Measurements from ENCODE around the gene AKT3.
"Not testable (repeated sequence)": the region's sequence is repeated elsewhere in the genome, so short reads cannot be mapped to it uniquely, and the experiment has no call there.

AKT3 gene

GRCh38 chr1:243841507-243841906 is 8.5 kb downstream of the AKT3 start:
- DNase-seq (ENCODE audit: low spot score) = no peak

- peak; percentile 49 for DNase-seq (ENCODE audit: low spot score)
Measured at GRCh38 chr1:243837907-243838535, 12.0 kb downstream of the AKT3 start.

DNA sequence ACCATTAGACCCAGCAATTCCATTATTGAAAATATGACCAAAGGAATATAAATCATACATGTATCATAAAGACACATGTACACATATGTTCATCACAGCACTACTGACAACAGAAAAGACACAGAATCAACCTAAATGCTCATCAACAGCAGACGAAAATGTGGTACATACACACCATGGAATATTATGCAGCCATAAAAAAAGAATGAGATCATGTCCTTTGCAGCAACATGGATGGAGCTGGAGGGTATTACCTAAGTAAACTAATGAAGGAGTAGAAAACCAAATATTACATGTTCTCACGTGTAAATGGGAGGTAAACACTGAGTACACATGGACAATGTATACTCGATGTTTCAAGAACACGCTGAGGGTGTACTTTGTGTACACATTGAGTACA is 15.9 kb downstream of the AKT3 start:
- DNase-seq (ENCODE audit: low spot score) = no peak

GRCh38 chr1:243831463-243831862 is 18.6 kb downstream of the AKT3 start:
- DNase-seq (ENCODE audit: low spot score) = no peak

DNA sequence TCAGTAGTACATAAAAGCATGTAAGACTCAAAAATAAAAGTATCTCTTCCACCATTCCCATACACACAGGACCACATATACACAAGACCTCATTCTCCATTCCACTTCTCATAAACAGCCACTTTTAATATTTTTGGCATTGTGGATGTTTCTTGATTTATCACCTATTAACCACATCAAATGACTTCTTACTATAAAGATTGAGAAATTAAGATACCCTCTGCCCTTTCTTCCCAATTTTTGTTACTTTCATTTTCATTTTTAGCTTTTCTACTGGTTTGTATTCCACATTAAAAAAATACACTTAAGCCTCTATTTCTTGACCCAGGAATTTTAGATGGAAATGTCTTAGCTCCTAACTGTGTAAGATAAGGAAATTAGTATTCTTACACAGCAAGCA is 22.8 kb downstream of the AKT3 start:
- no peak for DNase-seq (ENCODE audit: low spot score)

DNA sequence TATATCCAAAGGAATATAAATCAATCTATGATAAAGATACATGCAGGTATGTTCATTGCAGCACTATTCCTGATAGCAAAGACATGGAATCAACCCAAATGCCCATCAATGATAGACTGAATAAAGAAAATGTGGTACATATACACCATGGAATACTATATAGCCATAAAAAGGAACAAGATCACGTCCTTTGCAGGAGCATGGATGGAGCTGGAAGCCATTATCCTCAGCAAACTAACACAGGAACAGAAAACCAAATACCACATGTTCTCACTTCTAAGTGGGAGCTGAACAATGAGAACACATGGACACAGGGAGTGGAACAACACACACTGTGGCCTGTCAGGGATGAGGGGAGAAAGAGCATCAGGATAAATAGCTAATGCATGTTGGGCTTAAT is 25.1 kb downstream of the AKT3 start:
- not testable (repeated sequence) for DNase-seq (ENCODE audit: low spot score)

DNA sequence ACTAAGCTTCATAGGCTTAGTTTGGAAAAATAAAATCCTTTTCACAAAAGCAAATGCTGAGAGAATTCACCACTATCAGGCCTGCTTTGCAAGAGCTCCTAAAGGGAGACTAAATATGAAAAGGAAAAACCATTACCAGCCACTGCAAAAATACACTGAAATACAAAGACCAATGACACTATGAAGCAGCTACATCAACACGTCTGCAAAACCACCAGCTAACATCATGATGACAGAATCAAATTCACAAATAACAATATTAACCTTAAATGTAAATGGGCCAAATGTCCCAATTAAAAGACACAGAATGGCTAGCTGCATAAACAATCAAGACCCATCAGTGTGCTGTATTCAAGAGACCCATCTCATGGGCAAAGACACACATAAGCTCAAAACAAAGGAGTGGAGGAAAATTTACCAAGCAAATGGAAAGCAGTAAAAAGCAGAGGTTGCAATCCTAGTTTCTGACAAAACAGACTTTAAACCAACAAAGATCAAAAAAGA is 28.8 kb downstream of the AKT3 start:
- no peak for DNase-seq (ENCODE audit: low spot score)

GRCh38 chr1:243819438-243819839 is 30.6 kb downstream of the AKT3 start:
- no peak for DNase-seq (ENCODE audit: low spot score)

GRCh38 chr1:243818978-243819377 is 31.1 kb downstream of the AKT3 start:
- no peak for DNase-seq (ENCODE audit: low spot score)

DNA sequence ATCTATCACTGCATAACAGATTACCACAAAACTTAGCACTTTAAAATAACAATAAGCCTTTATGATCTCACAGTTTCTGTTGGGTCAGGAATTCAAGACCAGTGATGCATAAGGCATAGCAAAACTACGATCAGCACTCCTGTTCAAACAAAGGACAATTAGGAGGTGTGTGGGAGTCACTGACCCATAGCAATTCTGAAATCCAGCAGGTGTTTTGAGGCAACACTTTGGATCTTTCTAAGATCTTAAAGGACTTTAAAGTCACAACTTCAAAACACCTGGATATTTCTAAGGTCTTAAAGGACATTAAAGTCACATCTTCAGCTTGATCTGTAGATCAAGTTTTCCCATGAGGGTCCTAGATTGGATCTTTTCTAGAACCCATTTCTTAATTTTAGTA is 35.3 kb downstream of the AKT3 start:
- no peak for DNase-seq (ENCODE audit: low spot score)

DNA sequence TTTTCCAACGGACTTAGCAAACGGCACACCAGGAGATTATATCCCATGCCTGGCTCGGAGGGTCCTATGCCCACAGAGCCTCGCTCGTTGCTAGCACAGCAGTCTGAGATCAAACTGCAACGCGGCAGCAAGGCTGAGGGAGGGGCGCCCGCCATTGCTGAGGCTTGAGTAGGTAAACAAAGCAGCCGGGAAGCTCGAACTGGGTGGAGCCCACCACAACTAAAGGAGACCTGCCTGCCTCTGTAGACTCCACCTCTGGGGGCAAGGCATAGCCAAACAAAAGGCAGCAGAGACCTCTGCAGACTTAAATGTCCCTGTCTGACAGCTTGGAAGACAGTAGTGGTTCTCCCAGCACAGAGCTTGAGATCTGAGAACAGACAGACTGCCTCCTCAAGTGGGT is 42.7 kb downstream of the AKT3 start:
- not testable (repeated sequence) for DNase-seq (ENCODE audit: low spot score)

DNA sequence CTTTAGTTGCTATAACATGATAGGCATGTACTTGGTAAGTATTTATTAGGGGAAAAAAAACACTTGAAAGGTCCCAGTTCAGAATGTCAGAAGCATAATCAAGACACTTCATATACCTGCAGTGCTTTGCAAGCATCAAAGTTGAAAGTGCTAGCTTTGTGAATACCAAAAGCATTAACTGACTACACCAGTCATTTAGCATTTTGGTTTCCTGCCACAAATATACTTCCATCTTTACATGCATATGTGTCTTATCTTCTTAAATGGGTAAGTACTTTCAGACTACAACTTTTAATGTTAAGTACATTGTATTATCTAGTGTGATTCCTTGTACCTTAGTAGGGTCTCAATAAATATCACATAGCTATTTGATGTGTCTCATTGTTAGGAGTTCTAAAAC is 43.7 kb downstream of the AKT3 start:
- DNase-seq (ENCODE audit: low spot score) = no peak

DNA sequence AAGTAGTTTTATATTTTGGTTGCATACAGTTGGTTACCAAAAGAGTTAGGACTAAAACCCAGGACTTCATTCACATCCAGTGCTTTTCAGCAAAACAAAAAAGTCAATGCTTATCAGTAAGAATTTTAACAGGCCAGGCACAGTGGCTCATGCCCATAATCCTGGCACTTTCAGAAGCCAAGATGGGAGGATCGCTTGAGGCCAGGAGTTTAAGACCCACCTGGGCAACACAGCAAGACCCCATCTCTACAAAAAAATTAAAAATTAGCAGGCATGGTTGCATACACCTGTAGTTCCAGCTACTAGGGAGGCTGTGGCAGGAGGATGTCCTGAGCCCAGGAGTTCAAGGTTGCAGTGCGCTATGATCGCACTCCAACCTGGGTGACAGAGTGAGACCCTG is 47.3 kb downstream of the AKT3 start:
- no peak for DNase-seq (ENCODE audit: low spot score)

- no peak for DNase-seq (ENCODE audit: low spot score)
Measured at GRCh38 chr1:243801378-243801777, 48.7 kb downstream of the AKT3 start.

GRCh38 chr1:243799908-243800307 is 50.1 kb downstream of the AKT3 start:
- DNase-seq (ENCODE audit: low spot score) = no peak

DNA sequence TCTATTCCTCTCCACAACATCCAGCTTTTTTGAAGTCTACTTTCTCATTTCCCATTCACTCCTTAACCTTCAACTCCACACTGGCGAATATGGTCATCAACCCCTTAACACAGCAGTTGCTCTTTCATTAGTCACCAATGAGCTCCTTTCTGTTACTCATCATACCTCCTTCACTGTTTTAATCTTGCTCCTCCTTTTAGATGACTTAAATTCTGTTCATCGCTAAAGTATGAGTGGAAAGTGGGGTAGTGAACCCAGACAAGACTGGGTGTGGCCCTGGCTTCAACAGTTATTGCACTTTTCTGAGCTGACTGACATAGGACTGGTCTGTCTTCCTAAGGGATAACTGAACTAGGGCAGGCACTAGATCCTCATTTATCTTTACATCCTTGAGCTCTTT is 51.3 kb downstream of the AKT3 start:
- no peak for DNase-seq (ENCODE audit: low spot score)

DNA sequence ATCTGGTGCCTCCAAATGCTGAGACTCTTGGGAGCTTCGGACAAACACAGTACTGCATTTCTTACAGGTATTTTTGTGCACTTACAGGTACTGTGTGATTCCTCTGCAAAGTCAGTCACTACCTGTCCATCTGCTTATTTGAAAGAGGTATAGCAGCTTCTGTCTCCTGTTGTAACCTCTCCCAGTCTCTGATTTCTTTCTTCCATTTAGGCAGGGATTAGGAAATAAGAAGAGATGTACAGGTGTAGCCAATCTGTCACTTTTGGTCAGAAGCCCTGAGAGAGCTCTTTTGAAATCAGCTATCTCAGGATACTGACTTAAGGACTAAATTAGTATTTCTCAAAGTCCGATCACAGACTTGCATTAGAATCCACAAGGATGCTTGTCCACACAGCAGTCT is 54.0 kb downstream of the AKT3 start:
- DNase-seq (ENCODE audit: low spot score) = no peak

- DNase-seq (ENCODE audit: low spot score) = no peak
Measured at GRCh38 chr1:243793298-243793697, 56.7 kb downstream of the AKT3 start.

- no peak for DNase-seq (ENCODE audit: low spot score)
Measured at GRCh38 chr1:243792891-243793290, 57.2 kb downstream of the AKT3 start.

DNA sequence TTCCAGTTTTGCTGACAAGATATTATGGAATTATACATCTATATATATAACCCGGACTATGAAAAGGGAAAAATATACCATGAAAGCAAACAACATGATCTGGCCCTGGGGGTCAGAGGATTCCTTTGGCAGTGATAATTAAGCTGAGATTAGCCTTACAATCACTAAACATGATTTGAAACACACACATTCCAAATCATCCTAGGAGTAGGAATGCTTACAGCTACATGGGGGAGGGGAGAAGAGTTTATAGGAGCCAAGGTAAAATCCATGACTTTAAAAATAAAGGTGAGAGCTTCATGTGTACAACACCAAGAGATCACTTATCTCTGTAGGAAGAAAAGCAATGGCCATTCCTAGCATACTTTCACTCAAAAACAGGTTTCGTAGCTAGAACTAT is 57.6 kb downstream of the AKT3 start:
- DNase-seq (ENCODE audit: low spot score) = no peak

GRCh38 chr1:243791586-243792267 is 58.3 kb downstream of the AKT3 start:
- no peak for DNase-seq (ENCODE audit: low spot score)

- DNase-seq (ENCODE audit: low spot score) = no peak
Measured at GRCh38 chr1:243790404-243790803, 59.6 kb downstream of the AKT3 start.

- DNase-seq (ENCODE audit: low spot score) = no peak
Measured at GRCh38 chr1:243786531-243786930, 63.5 kb downstream of the AKT3 start.

GRCh38 chr1:243784506-243784905 is 65.5 kb downstream of the AKT3 start:
- no peak for DNase-seq (ENCODE audit: low spot score)

Measured in CD4-positive, alpha-beta T cell treated with Interleukin-6 at 100 ng/mL for 8 hours (primary cell).